ENCODE results near the gene PAMR1. TPM values are rescaled to one million over a fixed set of nuclear protein-coding genes. Genes with fewer than 3 reads are reported as not detected.

PAMR1 gene
- total and polyA plus RNA-seq, 7 donors, result 0.16 to 1.9 (median 0.72) TPM

- Histone ChIP-seq H3K27me3 (ENCODE audit: insufficient read depth in 3 of 3, low read length in 2 of 3) (peaks cover 0 to 30% (median 3%) of the 10 kb centered on the region in 3 donors), H3K36me3 (ENCODE audit: insufficient read depth in 1 of 2, low read depth in 1 of 2) (no peaks in the 10 kb centered on the region), H3K4me1 (no peaks in the 10 kb centered on the region), H3K9me3 (no peaks in the 10 kb centered on the region), H3K4me3 (no peak overlapping the region), H3K27ac (no peak overlapping the region)
- intact Hi-C loops (cut with DNase I), result no loop called here
- WGBS, 3 donors, result 52 to 82% (median 56%) methylated on average over 2 of the region's 2 CpGs
- TF ChIP-seq, protein P1, sequence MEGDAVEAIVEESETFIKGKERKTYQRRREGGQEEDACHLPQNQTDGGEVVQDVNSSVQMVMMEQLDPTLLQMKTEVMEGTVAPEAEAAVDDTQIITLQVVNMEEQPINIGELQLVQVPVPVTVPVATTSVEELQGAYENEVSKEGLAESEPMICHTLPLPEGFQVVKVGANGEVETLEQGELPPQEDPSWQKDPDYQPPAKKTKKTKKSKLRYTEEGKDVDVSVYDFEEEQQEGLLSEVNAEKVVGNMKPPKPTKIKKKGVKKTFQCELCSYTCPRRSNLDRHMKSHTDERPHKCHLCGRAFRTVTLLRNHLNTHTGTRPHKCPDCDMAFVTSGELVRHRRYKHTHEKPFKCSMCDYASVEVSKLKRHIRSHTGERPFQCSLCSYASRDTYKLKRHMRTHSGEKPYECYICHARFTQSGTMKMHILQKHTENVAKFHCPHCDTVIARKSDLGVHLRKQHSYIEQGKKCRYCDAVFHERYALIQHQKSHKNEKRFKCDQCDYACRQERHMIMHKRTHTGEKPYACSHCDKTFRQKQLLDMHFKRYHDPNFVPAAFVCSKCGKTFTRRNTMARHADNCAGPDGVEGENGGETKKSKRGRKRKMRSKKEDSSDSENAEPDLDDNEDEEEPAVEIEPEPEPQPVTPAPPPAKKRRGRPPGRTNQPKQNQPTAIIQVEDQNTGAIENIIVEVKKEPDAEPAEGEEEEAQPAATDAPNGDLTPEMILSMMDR (IDR thresholded peaks at IDR 0.05), result peak; percentile 6
- DNase-seq, result no peak
- ATAC-seq, result no peak
Observed at GRCh38 chr11:35486446-35486845, 39.0 kb downstream of the PAMR1 start.

DNA sequence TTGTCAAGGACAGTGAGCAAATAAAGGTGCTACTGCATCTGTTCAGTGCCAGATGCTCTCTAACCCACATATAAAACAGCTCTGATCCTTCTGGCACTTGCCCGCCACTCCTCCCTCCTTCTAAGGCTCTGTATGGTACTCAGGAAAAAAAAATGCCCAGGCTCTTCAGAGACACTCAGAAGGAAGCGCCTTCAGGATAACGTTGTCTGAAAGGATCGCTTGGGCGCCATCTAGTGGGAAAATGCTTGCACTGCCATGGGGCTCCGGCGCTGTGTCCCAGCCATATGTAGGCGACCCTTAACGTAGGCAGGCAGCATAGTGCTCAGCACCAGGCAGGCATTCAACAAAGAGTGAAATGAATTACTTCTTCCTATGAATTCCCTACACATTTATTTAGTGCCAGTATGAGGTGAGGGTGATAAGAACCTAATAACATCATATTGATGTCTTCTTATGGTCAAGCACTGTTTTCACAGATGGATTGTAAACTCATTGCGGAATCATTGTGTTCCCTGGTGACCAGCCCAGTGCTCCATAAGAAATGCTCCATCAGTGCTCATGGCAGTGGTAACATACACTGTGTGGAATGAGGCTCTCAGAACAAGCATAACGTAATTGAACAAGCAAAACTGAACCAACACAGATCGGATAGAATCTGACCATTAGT, 39.6 kb downstream of the PAMR1 start:
- no peaks in the 10 kb centered on the region for H3K4me1 ChIP-seq
- DNase-seq (peak; percentile 71 to 76), ATAC-seq (peak; percentile 77 to 89 (median 84))
- intact Hi-C loops (cut with DNase I), result loop anchor here in 1 of 2 donors (1.0 kb wide), 1 partner anchor 559 kb away; no protein-coding TSS in a partner anchor
- H3K36me3 ChIP-seq (ENCODE audit: insufficient read depth in 1 of 2, low read depth in 1 of 2), result no peaks in the 10 kb centered on the region
- H3K27ac ChIP-seq, result no peak overlapping the region
- TF ChIP-seq, protein P1 (IDR thresholded peaks at IDR 0.05), result peak; percentile 89
- no peaks in the 10 kb centered on the region for H3K9me3 ChIP-seq
- 15 to 17% (median 15%) methylated on average over 12 of the region's 12 CpGs for WGBS, 3 donors
- H3K27me3 ChIP-seq (ENCODE audit: insufficient read depth in 3 of 3, low read length in 2 of 3), result peaks cover 0 to 30% (median 3%) of the 10 kb centered on the region in 3 donors
- H3K4me3 ChIP-seq, result no peak overlapping the region

DNA sequence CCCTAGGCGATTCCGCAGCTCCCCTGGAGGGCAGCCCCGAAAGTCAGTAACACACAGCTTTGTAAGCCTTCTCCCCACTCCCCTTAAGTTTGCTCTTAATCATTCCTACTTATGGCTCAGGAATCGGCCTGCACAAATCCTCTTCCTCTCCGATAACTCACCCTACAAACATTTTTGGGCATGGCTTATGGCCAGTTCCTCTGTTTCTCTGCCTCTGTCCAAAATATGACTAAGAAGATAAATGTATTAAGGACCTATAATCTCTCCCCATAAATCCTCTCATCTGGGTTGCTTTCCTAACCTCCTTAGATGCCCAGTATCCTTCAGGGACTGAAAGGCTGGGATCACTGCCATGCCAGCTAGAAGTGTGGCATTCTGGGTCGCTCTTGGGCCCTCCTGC, 41.0 kb downstream of the PAMR1 start:
- ATAC-seq (no peak), DNase-seq (no peak)
- no peaks in the 10 kb centered on the region for H3K9me3 ChIP-seq
- no peaks in the 10 kb centered on the region for H3K4me1 ChIP-seq
- no peaks in the 10 kb centered on the region for H3K36me3 ChIP-seq (ENCODE audit: insufficient read depth in 1 of 2, low read depth in 1 of 2)
- intact Hi-C loops (cut with DNase I), result no loop called here
- WGBS, 3 donors, result 85 to 90% (median 86%) methylated on average over 6 of the region's 6 CpGs
- TF ChIP-seq, protein P1 (IDR thresholded peaks at IDR 0.05), result no peak
- peaks cover 0 to 28% (median 2%) of the 10 kb centered on the region in 3 donors for H3K27me3 ChIP-seq (ENCODE audit: insufficient read depth in 3 of 3, low read length in 2 of 3)
- H3K27ac ChIP-seq, result no peak overlapping the region
- H3K4me3 ChIP-seq, result no peak overlapping the region

- 81 to 86% (median 84%) methylated on average over 3 of the region's 3 CpGs for WGBS, 3 donors
- no peak overlapping the region for H3K27ac ChIP-seq
- H3K4me1 ChIP-seq, result no peaks in the 10 kb centered on the region
- no peak overlapping the region for H3K4me3 ChIP-seq
- TF ChIP-seq, protein P1 (IDR thresholded peaks at IDR 0.05), result no peak
- DNase-seq (no peak), ATAC-seq (no peak)
- H3K36me3 ChIP-seq (ENCODE audit: insufficient read depth in 1 of 2, low read depth in 1 of 2), result no peaks in the 10 kb centered on the region
- H3K9me3 ChIP-seq, result no peaks in the 10 kb centered on the region
- intact Hi-C loops (cut with DNase I), result no loop called here
- peaks cover 0 to 23% (median 4%) of the 10 kb centered on the region in 3 donors for H3K27me3 ChIP-seq (ENCODE audit: insufficient read depth in 3 of 3, low read length in 2 of 3)
Observed at GRCh38 chr11:35483131-35483820, 42.1 kb downstream of the PAMR1 start.

Data from psoas muscle (tissue), 8 donors.